Measurements from ENCODE around the gene SLC2A1.

- TF ChIP-seq POLR2A (IDR thresholded peaks at IDR 0.05; ENCODE audit: low read length) (no peak), GATA1 (IDR thresholded peaks at IDR 0.05; ENCODE audit: low read depth, low read length) (no peak)
Measured at GRCh38 chr1:42981871-42982270, 23.2 kb upstream of the SLC2A1 start.

Measured in erythroblast (primary cell).